WTC11 (cell line): ENCODE data around the gene PTGER3. TPM values are rescaled to one million over a fixed set of nuclear protein-coding genes. Genes with fewer than 3 reads are reported as not detected.

Experiments
- ATAC-seq: fragments of 200-7000 bp; cut with Tn5 transposase; 2 replicates; pipeline ENCODE4 v1.10.0; 2021; ENCODE audit warnings: mild to moderate bottlenecking, moderate library complexity
- CTCF ChIA-PET: fragments of 300-600 bp; sonication (Branson Sonifier 250); formaldehyde crosslinking; loops from one replicate; lab custom pipeline; 2021; ENCODE audit warnings: antibody characterized with exemption; lab: Charles Lee
- POLR2A ChIA-PET: fragments of 350-600 bp; sonication (Branson Sonifier 250); formaldehyde crosslinking; loops from one replicate; lab custom pipeline; 2021; ENCODE audit warnings: antibody characterized with exemption; lab: Charles Lee
- DNase-seq: peaks from one replicate; pipeline ENCODE4 v3.0.0; 2021; ENCODE audit warnings: low spot score
- H3K27ac Mint-ChIP-seq: 2 replicates; pipeline ENCODE4 v1.8.0; 2021; ENCODE audit warnings: mixed read lengths
- H3K27me3 Mint-ChIP-seq: 2 replicates; pipeline ENCODE4 v1.8.0; 2021; ENCODE audit warnings: low read depth, mild to moderate bottlenecking, moderate library complexity, mixed read lengths
- H3K36me3 Mint-ChIP-seq: 2 replicates; pipeline ENCODE4 v1.8.0; 2021; ENCODE audit warnings: mixed read lengths
- H3K4me1 Mint-ChIP-seq: 2 replicates; pipeline ENCODE4 v1.8.0; 2022; ENCODE audit warnings: mixed read lengths
- H3K4me3 Mint-ChIP-seq: 2 replicates; pipeline ENCODE4 v1.8.0; 2021; ENCODE audit warnings: mild to moderate bottlenecking, moderate library complexity, mixed read lengths
- H3K9me3 Mint-ChIP-seq: 2 replicates; pipeline ENCODE4 v1.8.0; 2021; ENCODE audit warnings: mixed read lengths
- ATF1 ChIP-seq: sonication (generic); formaldehyde crosslinking; IDR thresholded peaks from 2 replicates; pipeline ENCODE4 v1.8.1; 2023; ENCODE audit warnings: mild to moderate bottlenecking, moderate library complexity, missing genetic modification reagents
- ATF6 ChIP-seq: sonication (generic); formaldehyde crosslinking; IDR thresholded peaks from 2 replicates; pipeline ENCODE4 v1.8.1; 2023; ENCODE audit warnings: mild to moderate bottlenecking, missing genetic modification reagents
- CBFB ChIP-seq: sonication (generic); formaldehyde crosslinking; IDR thresholded peaks from 2 replicates; pipeline ENCODE4 v1.8.1; 2022; ENCODE audit warnings: mild to moderate bottlenecking, low read depth, missing genetic modification reagents
- FOXJ3 ChIP-seq: sonication (generic); formaldehyde crosslinking; IDR thresholded peaks from 2 replicates; pipeline ENCODE4 v1.9.0; 2021; ENCODE audit warnings: missing genetic modification reagents, mild to moderate bottlenecking, borderline replicate concordance
- GRHL2 ChIP-seq: fragments of 250-450 bp; sonication (Bioruptor Pico); IDR thresholded peaks from 2 replicates; pipeline ENCODE4 v1.8.0; 2022; ENCODE audit warnings: mild to moderate bottlenecking, moderate library complexity; ENCODE audit not compliant: insufficient replicate concordance, severe bottlenecking
- IRF2 ChIP-seq: sonication (generic); formaldehyde crosslinking; IDR thresholded peaks from 2 replicates; pipeline ENCODE4 v1.8.0; 2022; ENCODE audit warnings: low read depth, missing genetic modification reagents, borderline replicate concordance
- JUN ChIP-seq: sonication (generic); formaldehyde crosslinking; IDR thresholded peaks from 2 replicates; pipeline ENCODE4 v1.8.0; 2023; ENCODE audit warnings: mild to moderate bottlenecking, missing genetic modification reagents
- MXD4 ChIP-seq: fragments of 250-450 bp; sonication (Bioruptor Pico); IDR thresholded peaks from 2 replicates; pipeline ENCODE4 v1.8.0; 2021; ENCODE audit warnings: mild to moderate bottlenecking, moderate library complexity, borderline replicate concordance
- PRRX2 ChIP-seq: fragments of 250-450 bp; sonication (Bioruptor Pico); IDR thresholded peaks from 2 replicates; pipeline ENCODE4 v1.8.0; 2021; ENCODE audit warnings: mild to moderate bottlenecking
- SP1 ChIP-seq: sonication (generic); formaldehyde crosslinking; conservative IDR thresholded peaks from 2 replicates; pipeline ENCODE4 v1.8.1; 2022; ENCODE audit warnings: missing genetic modification reagents
- STAT6 ChIP-seq: sonication (generic); formaldehyde crosslinking; conservative IDR thresholded peaks from 2 replicates; pipeline ENCODE4 v1.8.1; 2023; ENCODE audit warnings: mild to moderate bottlenecking, low read depth, missing genetic modification reagents, moderate library complexity
- TP53 ChIP-seq: sonication (generic); formaldehyde crosslinking; IDR thresholded peaks from 2 replicates; pipeline ENCODE4 v1.8.1; 2023; ENCODE audit warnings: mild to moderate bottlenecking, missing genetic modification reagents
- USF1 ChIP-seq: sonication (generic); formaldehyde crosslinking; IDR thresholded peaks from 2 replicates; pipeline ENCODE4 v1.8.0; 2022; ENCODE audit warnings: mild to moderate bottlenecking, missing genetic modification reagents
- ZNF396 ChIP-seq: fragments of 250-450 bp; sonication (Bioruptor Pico); IDR thresholded peaks from 2 replicates; pipeline ENCODE4 v1.8.0; 2021; ENCODE audit warnings: mild to moderate bottlenecking, moderate library complexity, borderline replicate concordance
- ZNF423 ChIP-seq: fragments of 250-450 bp; sonication (Bioruptor Pico); IDR thresholded peaks from 2 replicates; pipeline ENCODE4 v2.1.2; 2022; ENCODE audit warnings: mild to moderate bottlenecking, moderate library complexity
- ZNF671 ChIP-seq: fragments of 250-450 bp; sonication (Bioruptor Pico); IDR thresholded peaks from 2 replicates; pipeline ENCODE4 v1.8.0; 2021; ENCODE audit warnings: mild to moderate bottlenecking
- total RNA-seq: library from RNA; stranded (reverse); gene quantifications from 3 replicates; pipeline ENCODE4 v1.2.3, GENCODE V29; 2021
- TF ChIP-seq, protein P1 (sequence below): fragments of 250-450 bp; sonication (Bioruptor Pico); IDR thresholded peaks from 2 replicates; pipeline ENCODE4 v1.8.0; 2021; ENCODE audit warnings: mild to moderate bottlenecking
- TF ChIP-seq, protein P2 (sequence below): sonication (generic); formaldehyde crosslinking; IDR thresholded peaks from 2 replicates; pipeline ENCODE4 v1.8.0; 2022; ENCODE audit warnings: mild to moderate bottlenecking, missing genetic modification reagents
- TF ChIP-seq, protein P3 (sequence below): sonication (generic); formaldehyde crosslinking; IDR thresholded peaks from 2 replicates; pipeline ENCODE4 v1.8.1; 2022; ENCODE audit warnings: missing genetic modification reagents, borderline replicate concordance
- TF ChIP-seq, protein P4 (sequence below): sonication (generic); formaldehyde crosslinking; IDR thresholded peaks from 2 replicates; pipeline ENCODE4 v1.8.1; 2023; ENCODE audit warnings: mild to moderate bottlenecking, missing genetic modification reagents

Gene PTGER3
- total RNA-seq, 1 experiment from 2014 or later, result 0.50 TPM

DNA sequence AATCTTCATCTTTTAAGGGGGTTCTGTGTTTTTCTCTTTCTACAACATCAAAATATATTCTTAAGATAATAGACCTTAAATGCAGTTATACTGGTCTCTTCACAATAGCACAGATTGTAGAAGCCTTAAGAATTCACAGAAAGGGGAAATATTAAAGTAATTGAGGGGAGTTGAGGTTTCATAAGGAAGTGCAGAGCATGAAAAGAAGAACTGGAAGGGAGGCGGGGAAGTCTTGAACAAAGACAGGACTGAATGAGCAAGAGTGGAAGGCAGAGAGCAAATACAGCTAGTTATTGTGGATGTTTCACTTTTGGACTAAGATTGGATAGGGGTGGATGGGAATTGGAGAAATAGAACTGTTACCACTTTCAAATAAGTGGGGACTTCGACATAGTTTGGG, 67.7 kb downstream of the PTGER3 start:
- POLR2A ChIA-PET, result no interaction called here
- CTCF ChIA-PET, result interaction anchor here (1.6 kb wide), 1 partner anchor 13 kb away, joined by 5 read pairs; no protein-coding TSS in a partner anchor
- Mint-ChIP-seq H3K36me3 (no peaks in the 10 kb centered on the region), H3K9me3 (no peaks in the 10 kb centered on the region), H3K27me3 (no peaks in the 10 kb centered on the region), H3K27ac (no peak overlapping the region), H3K4me1 (no peaks in the 10 kb centered on the region), H3K4me3 (no peak overlapping the region)
- DNase-seq (no peak), ATAC-seq (no peak)
- TF ChIP-seq, protein P1, sequence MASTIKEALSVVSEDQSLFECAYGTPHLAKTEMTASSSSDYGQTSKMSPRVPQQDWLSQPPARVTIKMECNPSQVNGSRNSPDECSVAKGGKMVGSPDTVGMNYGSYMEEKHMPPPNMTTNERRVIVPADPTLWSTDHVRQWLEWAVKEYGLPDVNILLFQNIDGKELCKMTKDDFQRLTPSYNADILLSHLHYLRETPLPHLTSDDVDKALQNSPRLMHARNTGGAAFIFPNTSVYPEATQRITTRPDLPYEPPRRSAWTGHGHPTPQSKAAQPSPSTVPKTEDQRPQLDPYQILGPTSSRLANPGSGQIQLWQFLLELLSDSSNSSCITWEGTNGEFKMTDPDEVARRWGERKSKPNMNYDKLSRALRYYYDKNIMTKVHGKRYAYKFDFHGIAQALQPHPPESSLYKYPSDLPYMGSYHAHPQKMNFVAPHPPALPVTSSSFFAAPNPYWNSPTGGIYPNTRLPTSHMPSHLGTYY, result no peak
- TF ChIP-seq ATF6 (CRISPR knock-in tag) (no peak), IRF2 (no peak)

- H3K4me1 Mint-ChIP-seq, result no peaks in the 10 kb centered on the region
- ChIA-PET CTCF (interaction anchor here (1.5 to 1.6 kb wide), 2 partner anchors 13 to 451 kb away, joined by 5 read pairs; no protein-coding TSS in a partner anchor), POLR2A (interaction anchor here (0.6 kb wide), 1 partner anchor 142 kb away, joined by 3 read pairs; no protein-coding TSS in a partner anchor)
- no peak for ATAC-seq
- no peaks in the 10 kb centered on the region for H3K9me3 Mint-ChIP-seq
- no peak for TF ChIP-seq CBFB (CRISPR knock-in tag)
- TF ChIP-seq, protein P2, sequence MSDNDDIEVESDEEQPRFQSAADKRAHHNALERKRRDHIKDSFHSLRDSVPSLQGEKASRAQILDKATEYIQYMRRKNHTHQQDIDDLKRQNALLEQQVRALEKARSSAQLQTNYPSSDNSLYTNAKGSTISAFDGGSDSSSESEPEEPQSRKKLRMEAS (CRISPR knock-in tag), result no peak
- H3K4me3 Mint-ChIP-seq, result no peak overlapping the region
- DNase-seq, result no peak
- no peak overlapping the region for H3K27ac Mint-ChIP-seq
- no peaks in the 10 kb centered on the region for H3K27me3 Mint-ChIP-seq
- H3K36me3 Mint-ChIP-seq, result no peaks in the 10 kb centered on the region
Observed at GRCh38 chr1:70979313-70979712, 68.3 kb downstream of the PTGER3 start.

DNA sequence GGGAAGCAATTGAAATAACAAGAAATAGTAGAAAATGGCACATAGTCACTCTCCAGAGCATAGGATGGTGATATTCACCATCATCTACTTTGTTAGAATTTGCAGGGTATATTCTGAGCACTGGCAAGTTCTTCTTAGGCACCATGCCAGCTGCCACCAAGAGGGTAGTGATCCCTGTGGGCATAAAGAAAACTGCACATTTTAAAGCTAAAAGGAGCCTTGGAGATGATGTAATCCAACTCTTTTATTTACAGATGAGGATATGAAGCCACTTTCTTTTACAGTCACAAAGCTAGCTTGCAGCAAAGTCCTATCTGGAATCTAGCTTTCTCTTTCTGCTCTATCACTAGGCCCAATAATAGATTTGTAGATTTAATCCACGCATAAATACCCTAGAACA, 69.0 kb downstream of the PTGER3 start:
- H3K4me1 Mint-ChIP-seq, result no peaks in the 10 kb centered on the region
- no peaks in the 10 kb centered on the region for H3K27me3 Mint-ChIP-seq
- no peak overlapping the region for H3K4me3 Mint-ChIP-seq
- H3K27ac Mint-ChIP-seq, result no peak overlapping the region
- DNase-seq, result no peak
- H3K9me3 Mint-ChIP-seq, result no peaks in the 10 kb centered on the region
- ATAC-seq, result no peak
- CTCF ChIA-PET, result interaction anchor here (1.5 to 1.6 kb wide), 2 partner anchors 12 to 450 kb away, joined by 5 read pairs; no protein-coding TSS in a partner anchor
- POLR2A ChIA-PET, result no interaction called here
- no peaks in the 10 kb centered on the region for H3K36me3 Mint-ChIP-seq
- TF ChIP-seq ZNF671, result no peak
- TF ChIP-seq ZNF396, result no peak
- TF ChIP-seq, protein P3, sequence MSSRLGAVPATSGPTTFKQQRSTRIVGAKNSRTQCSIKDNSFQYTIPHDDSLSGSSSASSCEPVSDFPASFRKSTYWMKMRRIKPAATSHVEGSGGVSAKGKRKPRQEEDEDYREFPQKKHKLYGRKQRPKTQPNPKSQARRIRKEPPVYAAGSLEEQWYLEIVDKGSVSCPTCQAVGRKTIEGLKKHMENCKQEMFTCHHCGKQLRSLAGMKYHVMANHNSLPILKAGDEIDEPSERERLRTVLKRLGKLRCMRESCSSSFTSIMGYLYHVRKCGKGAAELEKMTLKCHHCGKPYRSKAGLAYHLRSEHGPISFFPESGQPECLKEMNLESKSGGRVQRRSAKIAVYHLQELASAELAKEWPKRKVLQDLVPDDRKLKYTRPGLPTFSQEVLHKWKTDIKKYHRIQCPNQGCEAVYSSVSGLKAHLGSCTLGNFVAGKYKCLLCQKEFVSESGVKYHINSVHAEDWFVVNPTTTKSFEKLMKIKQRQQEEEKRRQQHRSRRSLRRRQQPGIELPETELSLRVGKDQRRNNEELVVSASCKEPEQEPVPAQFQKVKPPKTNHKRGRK (CRISPR knock-in tag), result no peak
- TF ChIP-seq TP53 (CRISPR knock-in tag), result no peak
- TF ChIP-seq IRF2, result no peak
- TF ChIP-seq GRHL2 (CRISPR knock-in tag), result no peak
- no peak for TF ChIP-seq SP1 (CRISPR knock-in tag)
- no peak for TF ChIP-seq MXD4 (CRISPR knock-in tag)
- no peak for TF ChIP-seq ATF1
- TF ChIP-seq, protein P4, sequence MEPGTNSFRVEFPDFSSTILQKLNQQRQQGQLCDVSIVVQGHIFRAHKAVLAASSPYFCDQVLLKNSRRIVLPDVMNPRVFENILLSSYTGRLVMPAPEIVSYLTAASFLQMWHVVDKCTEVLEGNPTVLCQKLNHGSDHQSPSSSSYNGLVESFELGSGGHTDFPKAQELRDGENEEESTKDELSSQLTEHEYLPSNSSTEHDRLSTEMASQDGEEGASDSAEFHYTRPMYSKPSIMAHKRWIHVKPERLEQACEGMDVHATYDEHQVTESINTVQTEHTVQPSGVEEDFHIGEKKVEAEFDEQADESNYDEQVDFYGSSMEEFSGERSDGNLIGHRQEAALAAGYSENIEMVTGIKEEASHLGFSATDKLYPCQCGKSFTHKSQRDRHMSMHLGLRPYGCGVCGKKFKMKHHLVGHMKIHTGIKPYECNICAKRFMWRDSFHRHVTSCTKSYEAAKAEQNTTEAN (CRISPR knock-in tag), result no peak
- no peak for TF ChIP-seq ZNF423 (CRISPR knock-in tag)
- no peak for TF ChIP-seq PRRX2
- TF ChIP-seq JUN, result no peak
- TF ChIP-seq USF1 (CRISPR knock-in tag), result no peak
- no peak for TF ChIP-seq FOXJ3
- no peak for TF ChIP-seq STAT6 (CRISPR knock-in tag)
- no peak for TF ChIP-seq ATF6 (CRISPR knock-in tag)
